ENCODE measurements around the gene VKORC1L1.
A peak's percentile ranks its signal among the peaks of the same experiment; 100 is the strongest.
"Not testable (repeated sequence)": the region's sequence is repeated elsewhere in the genome, so short reads cannot be mapped to it uniquely, and the experiment has no call there.

Gene VKORC1L1

DNA sequence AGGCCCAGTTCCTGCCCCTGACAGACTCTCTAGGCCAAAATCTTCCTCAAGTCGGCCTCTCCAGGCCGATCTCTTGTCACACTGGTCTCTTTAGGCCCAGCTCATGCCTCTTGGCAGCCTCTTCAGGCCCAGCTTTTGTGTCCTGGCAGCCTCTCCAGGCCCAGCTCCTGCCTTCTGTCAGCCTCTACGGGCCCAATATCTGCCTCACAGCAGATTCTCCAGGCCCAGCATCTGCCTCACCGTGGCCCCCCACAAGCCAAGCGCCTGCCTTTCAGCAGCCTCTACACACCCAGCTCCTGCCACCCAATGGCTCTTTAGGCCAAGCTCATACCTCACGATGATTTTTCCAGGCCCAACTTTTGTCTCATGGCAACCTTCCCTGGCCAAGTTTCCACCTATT is 33.0 kb upstream of the VKORC1L1 start:
- TF ChIP-seq EZH2phosphoT487 (IDR thresholded peaks at IDR 0.05; ENCODE audit: low read depth), result no peak
- TF ChIP-seq, protein P1, sequence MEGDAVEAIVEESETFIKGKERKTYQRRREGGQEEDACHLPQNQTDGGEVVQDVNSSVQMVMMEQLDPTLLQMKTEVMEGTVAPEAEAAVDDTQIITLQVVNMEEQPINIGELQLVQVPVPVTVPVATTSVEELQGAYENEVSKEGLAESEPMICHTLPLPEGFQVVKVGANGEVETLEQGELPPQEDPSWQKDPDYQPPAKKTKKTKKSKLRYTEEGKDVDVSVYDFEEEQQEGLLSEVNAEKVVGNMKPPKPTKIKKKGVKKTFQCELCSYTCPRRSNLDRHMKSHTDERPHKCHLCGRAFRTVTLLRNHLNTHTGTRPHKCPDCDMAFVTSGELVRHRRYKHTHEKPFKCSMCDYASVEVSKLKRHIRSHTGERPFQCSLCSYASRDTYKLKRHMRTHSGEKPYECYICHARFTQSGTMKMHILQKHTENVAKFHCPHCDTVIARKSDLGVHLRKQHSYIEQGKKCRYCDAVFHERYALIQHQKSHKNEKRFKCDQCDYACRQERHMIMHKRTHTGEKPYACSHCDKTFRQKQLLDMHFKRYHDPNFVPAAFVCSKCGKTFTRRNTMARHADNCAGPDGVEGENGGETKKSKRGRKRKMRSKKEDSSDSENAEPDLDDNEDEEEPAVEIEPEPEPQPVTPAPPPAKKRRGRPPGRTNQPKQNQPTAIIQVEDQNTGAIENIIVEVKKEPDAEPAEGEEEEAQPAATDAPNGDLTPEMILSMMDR (IDR thresholded peaks at IDR 0.05; ENCODE audit: low read depth, low read length), result no peak
- H3K27ac ChIP-seq (ENCODE audit: low read length), result no peak overlapping the region
- H4K20me1 ChIP-seq (ENCODE audit: insufficient read depth, low read length), result no peaks in the 10 kb centered on the region
- no peaks in the 10 kb centered on the region for H3K27me3 ChIP-seq (ENCODE audit: low read depth, low read length)
- H3K79me2 ChIP-seq (ENCODE audit: low read length), result no peaks in the 10 kb centered on the region
- no peak overlapping the region for H3K9ac ChIP-seq (ENCODE audit: low read length)
- H3K4me1 ChIP-seq (ENCODE audit: low read length), result no peaks in the 10 kb centered on the region
- H2AFZ ChIP-seq (ENCODE audit: low read depth, low read length), result no peak overlapping the region
- H3K4me3 ChIP-seq (ENCODE audit: low read length), result no peak overlapping the region
- no peaks in the 10 kb centered on the region for H3K9me3 ChIP-seq (ENCODE audit: insufficient read depth, low read length)
- no peaks in the 10 kb centered on the region for H3K36me3 ChIP-seq (replicated peaks; ENCODE audit: low read depth, low read length)
- H3K4me2 ChIP-seq (ENCODE audit: low read length), result no peak overlapping the region

DNA sequence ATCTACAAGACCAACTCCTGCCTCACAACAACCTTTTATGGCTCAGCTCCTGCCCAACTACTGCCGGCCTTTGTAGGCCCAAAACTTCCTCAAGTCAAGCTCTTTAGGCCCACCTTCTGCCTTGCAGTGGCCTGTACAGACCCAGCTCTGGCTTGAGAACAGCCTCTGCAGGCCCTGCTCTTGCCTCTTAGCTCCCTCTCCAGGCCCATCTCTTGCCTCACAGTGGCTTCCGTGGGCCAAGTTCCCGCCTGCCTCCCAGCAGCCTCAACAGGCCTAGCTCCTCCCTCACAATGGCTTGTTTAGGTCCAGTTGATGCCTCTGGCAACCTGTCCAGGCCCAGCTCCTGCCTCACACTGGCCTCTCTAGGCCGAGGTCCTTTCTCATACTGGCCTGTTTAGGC is 32.4 kb upstream of the VKORC1L1 start:
- Histone ChIP-seq H3K4me1 (ENCODE audit: low read length) (no peaks in the 10 kb centered on the region), H3K4me3 (ENCODE audit: low read length) (no peak overlapping the region), H4K20me1 (ENCODE audit: insufficient read depth, low read length) (no peaks in the 10 kb centered on the region), H3K9me3 (ENCODE audit: insufficient read depth, low read length) (no peaks in the 10 kb centered on the region), H3K4me2 (ENCODE audit: low read length) (no peak overlapping the region), H3K27me3 (ENCODE audit: low read depth, low read length) (no peaks in the 10 kb centered on the region), H2AFZ (ENCODE audit: low read depth, low read length) (no peak overlapping the region), H3K9ac (ENCODE audit: low read length) (no peak overlapping the region), H3K79me2 (ENCODE audit: low read length) (no peaks in the 10 kb centered on the region), H3K36me3 (replicated peaks; ENCODE audit: low read depth, low read length) (no peaks in the 10 kb centered on the region), H3K27ac (ENCODE audit: low read length) (no peak overlapping the region)
- no peak for TF ChIP-seq EZH2phosphoT487 (IDR thresholded peaks at IDR 0.05; ENCODE audit: low read depth)
- TF ChIP-seq, protein P1 (IDR thresholded peaks at IDR 0.05; ENCODE audit: low read depth, low read length), result no peak

DNA sequence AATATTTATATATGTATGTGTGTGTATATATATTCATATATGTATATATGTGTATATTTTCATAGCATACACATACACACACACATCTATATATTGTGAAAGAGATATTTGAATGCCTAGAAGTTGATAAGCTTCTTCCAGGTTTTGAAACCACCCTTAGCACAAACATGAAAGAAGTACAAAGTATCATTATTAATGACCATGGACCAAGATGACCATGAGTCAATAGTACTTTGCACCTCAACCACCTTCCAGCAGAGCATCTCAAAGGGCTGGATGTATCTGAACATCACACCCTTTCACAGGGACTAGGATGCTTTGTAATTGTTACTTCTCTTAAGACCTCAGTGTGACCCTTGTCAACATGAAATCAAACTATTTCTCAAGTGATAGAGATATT is 29.3 kb upstream of the VKORC1L1 start:
- H3K4me2 ChIP-seq (ENCODE audit: low read length); H3K27me3 ChIP-seq (ENCODE audit: low read depth, low read length); H3K4me3 ChIP-seq (ENCODE audit: low read length); H3K36me3 ChIP-seq (replicated peaks; ENCODE audit: low read depth, low read length); H3K27ac ChIP-seq (ENCODE audit: low read length); H3K4me1 ChIP-seq (ENCODE audit: low read length); H2AFZ ChIP-seq (ENCODE audit: low read depth, low read length); H3K9me3 ChIP-seq (ENCODE audit: insufficient read depth, low read length); H3K79me2 ChIP-seq (ENCODE audit: low read length); H3K9ac ChIP-seq (ENCODE audit: low read length); H4K20me1 ChIP-seq (ENCODE audit: insufficient read depth, low read length): not testable (repeated sequence)

DNA sequence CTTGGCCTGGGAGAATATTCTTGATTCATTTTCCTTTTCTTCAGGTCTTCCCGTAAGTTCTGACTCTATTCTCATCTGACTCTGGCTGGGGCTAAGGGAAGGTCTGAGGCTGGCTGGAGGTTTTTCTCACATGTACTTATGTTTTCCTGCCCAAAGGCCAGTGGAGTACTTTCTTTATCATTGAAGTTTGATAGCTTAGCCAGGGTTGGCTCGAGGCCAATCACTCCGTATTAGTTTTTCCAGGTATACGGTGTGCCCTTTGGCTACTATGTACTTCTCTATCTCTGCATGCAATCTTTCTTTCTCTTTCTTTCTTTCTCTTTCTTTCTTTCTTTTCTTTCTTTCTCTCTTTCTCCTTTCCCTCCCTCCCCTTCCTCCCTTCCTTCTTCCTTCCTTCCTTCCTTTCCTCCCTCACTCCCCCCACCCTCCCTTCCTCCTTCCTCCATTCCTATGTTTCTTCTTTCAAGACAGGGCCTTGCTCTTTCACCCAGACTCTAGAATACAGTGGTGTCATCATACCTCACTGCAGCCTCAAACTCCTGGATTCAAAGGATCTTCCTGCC is 26.8 kb upstream of the VKORC1L1 start:
- H3K9ac ChIP-seq (ENCODE audit: low read length), result no peak overlapping the region
- H3K4me2 ChIP-seq (ENCODE audit: low read length), result no peak overlapping the region
- no peak overlapping the region for H2AFZ ChIP-seq (ENCODE audit: low read depth, low read length)
- no peaks in the 10 kb centered on the region for H3K4me1 ChIP-seq (ENCODE audit: low read length)
- no peaks in the 10 kb centered on the region for H3K79me2 ChIP-seq (ENCODE audit: low read length)
- no peak overlapping the region for H3K4me3 ChIP-seq (ENCODE audit: low read length)
- no peaks in the 10 kb centered on the region for H3K9me3 ChIP-seq (ENCODE audit: insufficient read depth, low read length)
- no peaks in the 10 kb centered on the region for H4K20me1 ChIP-seq (ENCODE audit: insufficient read depth, low read length)
- H3K36me3 ChIP-seq (replicated peaks; ENCODE audit: low read depth, low read length), result no peaks in the 10 kb centered on the region
- H3K27ac ChIP-seq (ENCODE audit: low read length), result no peak overlapping the region
- H3K27me3 ChIP-seq (ENCODE audit: low read depth, low read length), result no peaks in the 10 kb centered on the region
- TF ChIP-seq, protein P1 (IDR thresholded peaks at IDR 0.05; ENCODE audit: low read depth, low read length), result no peak
- no peak for TF ChIP-seq EZH2phosphoT487 (IDR thresholded peaks at IDR 0.05; ENCODE audit: low read depth)

DNA sequence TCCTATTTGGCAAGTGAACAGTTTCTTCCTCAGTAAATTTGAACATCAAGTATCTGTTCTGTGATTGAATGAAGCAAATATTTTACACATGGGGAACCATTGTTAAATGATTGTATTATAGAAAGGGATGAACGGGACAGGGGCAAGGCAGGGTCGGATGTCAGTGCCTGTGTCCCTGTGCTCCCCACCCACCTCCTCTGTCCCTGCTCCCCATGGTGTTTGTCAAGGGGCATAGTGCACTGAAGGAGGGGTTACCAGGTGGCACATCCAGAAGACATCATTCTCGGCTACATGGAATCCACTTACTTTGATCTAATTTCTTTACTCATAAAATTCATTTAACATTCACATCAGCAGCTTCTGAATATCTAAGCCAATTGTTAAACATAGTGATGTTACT is 19.4 kb upstream of the VKORC1L1 start:
- H3K9me3 ChIP-seq (ENCODE audit: insufficient read depth, low read length); H3K27me3 ChIP-seq (ENCODE audit: low read depth, low read length); H3K4me1 ChIP-seq (ENCODE audit: low read length); H3K36me3 ChIP-seq (replicated peaks; ENCODE audit: low read depth, low read length); H4K20me1 ChIP-seq (ENCODE audit: insufficient read depth, low read length); H3K9ac ChIP-seq (ENCODE audit: low read length); H3K79me2 ChIP-seq (ENCODE audit: low read length); H3K4me2 ChIP-seq (ENCODE audit: low read length); H3K27ac ChIP-seq (ENCODE audit: low read length); H3K4me3 ChIP-seq (ENCODE audit: low read length); H2AFZ ChIP-seq (ENCODE audit: low read depth, low read length): not testable (repeated sequence)

DNA sequence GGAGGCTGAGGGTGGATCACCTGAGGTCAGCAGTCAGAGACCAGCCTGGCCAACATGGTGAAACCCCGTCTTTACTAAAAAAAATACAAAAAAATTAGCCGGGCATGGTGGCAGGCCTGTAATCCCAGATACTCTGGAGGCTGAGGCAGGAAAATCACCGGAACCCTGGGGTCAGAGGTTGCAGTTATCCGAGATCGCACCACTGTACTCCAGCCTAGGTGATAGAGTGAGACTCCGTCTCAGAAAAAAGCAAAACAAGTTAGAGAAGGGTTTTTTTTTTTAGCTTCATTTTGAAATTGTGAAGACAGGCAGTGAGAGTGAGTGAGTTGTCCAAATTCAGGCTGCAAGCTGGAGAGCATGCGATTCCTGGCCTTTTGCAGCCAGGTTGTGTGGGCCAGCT is 19.0 kb upstream of the VKORC1L1 start:
- not testable (repeated sequence) for H3K4me3 ChIP-seq (ENCODE audit: low read length); H3K36me3 ChIP-seq (replicated peaks; ENCODE audit: low read depth, low read length); H3K4me1 ChIP-seq (ENCODE audit: low read length); H3K4me2 ChIP-seq (ENCODE audit: low read length); H4K20me1 ChIP-seq (ENCODE audit: insufficient read depth, low read length); H3K9ac ChIP-seq (ENCODE audit: low read length); H3K27me3 ChIP-seq (ENCODE audit: low read depth, low read length); H2AFZ ChIP-seq (ENCODE audit: low read depth, low read length); H3K27ac ChIP-seq (ENCODE audit: low read length); H3K79me2 ChIP-seq (ENCODE audit: low read length); H3K9me3 ChIP-seq (ENCODE audit: insufficient read depth, low read length)

DNA sequence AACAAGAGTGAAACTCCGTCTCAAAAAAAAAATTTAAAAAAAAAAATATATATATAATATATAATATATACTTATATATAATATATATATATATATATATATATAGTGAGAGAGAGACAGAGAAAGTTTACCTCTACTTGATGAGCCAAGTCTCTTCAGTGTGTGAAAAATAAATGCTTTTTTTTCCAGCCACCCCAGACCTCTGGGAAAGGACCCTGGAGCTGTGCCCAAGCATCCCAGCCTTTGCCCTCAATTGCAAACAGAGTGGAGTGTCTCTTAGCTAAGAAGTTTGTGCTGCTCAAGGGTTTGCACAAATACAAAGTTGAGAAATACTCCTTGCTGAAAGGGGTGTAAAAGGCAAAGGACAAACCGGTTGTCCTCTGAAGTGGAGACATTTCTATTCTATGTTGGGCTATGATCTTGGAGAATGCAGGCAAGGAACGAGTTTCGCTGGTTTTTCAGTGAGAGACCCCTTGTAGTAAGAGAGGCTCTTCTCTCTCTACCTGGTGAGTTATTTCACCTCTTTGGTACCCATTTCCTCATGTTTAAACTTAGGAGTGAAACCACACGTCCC is 15.5 kb upstream of the VKORC1L1 start:
- H3K9me3 ChIP-seq (ENCODE audit: insufficient read depth, low read length); H3K4me1 ChIP-seq (ENCODE audit: low read length); H3K36me3 ChIP-seq (replicated peaks; ENCODE audit: low read depth, low read length); H3K9ac ChIP-seq (ENCODE audit: low read length); H2AFZ ChIP-seq (ENCODE audit: low read depth, low read length); H3K27me3 ChIP-seq (ENCODE audit: low read depth, low read length); H3K79me2 ChIP-seq (ENCODE audit: low read length); H3K4me3 ChIP-seq (ENCODE audit: low read length); H4K20me1 ChIP-seq (ENCODE audit: insufficient read depth, low read length); H3K27ac ChIP-seq (ENCODE audit: low read length): not testable (repeated sequence)
- peak overlapping the region; percentile 2; the same call in 1 of the 2 replicates for H3K4me2 ChIP-seq (ENCODE audit: low read length)

All from OCI-LY3 (cell line).